Measurements from ENCODE around the gene DIP2C.

- TF ChIP-seq EP300 (IDR thresholded peaks at IDR 0.05) (no peak), CTCF (IDR thresholded peaks at IDR 0.05) (no peak), POLR2A (IDR thresholded peaks at IDR 0.05) (no peak), POLR2AphosphoS5 (IDR thresholded peaks at IDR 0.05) (no peak)
Measured at GRCh38 chr10:395665-396064, 293.8 kb downstream of the DIP2C start.

Measured in stomach (tissue), 4 donors.